Raji (cell line): ENCODE measurements around the gene TSKU.

Experiments used
- POLR2A ChIP-seq: IDR thresholded peaks from 2 replicates; pipeline ENCODE4 v1.6.1; 2011; ENCODE audit warnings: low read depth, low read length, control low read depth; ENCODE audit not compliant: insufficient read depth

The TSKU gene

GRCh38 chr11:76762867-76763572, 20.1 kb upstream of the TSKU start:
- TF ChIP-seq POLR2A: no peak

DNA sequence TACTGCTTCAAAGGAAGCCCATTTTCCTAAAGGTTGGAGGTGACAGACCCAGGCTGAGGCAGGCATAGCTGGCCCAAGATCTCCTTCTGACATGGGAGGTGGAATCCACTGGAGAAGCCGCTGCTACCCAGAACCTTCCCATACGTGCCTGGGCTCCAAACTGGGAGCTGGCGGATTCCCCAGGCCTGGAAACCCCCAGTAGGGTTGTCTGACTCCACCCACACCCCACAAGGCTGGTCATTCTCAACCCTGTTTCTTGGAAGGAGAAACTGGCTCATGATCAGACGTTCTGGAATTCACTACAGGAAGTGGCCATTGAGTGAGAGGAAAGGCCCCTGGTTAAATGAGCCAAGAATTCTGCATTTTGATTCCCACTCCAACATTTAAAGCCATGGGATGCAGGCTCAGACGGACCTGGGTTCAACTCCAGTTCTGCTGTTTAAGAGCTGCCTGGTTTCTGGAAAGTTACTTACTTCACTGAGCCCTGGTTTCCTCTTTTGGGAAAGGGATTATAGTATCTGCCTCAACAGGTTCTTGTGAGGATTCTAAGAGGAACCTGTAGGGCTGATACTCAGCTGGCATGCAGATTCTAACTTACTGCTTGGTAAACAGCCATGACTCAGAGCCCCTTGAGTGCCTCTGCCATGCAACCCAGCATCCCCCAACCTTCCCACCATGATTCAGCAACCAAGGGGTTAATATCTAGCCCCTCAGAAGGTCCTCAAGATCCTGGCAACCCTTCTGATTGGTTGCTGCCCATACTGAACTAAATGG, 19.4 kb upstream of the TSKU start:
- TF ChIP-seq POLR2A: no peak

DNA sequence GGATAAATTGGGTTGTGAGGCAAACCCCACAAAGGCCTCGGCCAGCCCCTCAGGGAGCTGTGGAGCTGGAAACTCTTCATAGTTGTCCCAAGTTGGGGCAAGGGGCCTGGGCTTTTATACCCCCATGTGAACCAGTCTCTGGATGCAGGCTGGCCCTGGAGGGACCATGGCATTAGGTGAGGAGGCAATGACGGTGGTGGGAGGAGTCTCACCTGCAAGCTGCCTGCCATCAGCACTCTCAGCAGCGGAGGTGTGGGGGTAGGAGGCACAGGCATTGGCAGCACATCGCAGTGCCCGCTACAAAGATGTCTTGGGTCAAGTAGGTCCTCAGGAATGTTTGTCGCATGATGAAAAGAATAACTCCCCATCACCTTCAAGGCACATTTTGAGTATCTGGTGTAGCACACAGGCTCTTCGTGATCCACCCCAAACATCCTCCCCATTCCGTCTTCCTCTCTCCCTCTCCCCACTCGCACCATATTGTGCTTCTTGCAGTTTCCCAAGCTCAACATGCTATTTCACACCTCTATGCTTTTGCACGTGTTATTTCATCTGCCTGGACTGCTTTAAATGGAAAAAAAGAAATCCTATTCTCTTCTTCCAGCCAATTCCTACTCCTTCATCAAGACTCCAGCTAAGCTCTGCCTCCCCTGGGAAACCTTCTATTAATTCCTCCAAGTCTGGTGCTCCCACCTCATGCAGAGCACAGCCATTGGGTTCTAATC, 18.1 kb upstream of the TSKU start:
- no peak for TF ChIP-seq POLR2A

- no peak for TF ChIP-seq POLR2A
These were observed 17.2 kb upstream of the TSKU start for GRCh38 chr11:76765863-76766350.

DNA sequence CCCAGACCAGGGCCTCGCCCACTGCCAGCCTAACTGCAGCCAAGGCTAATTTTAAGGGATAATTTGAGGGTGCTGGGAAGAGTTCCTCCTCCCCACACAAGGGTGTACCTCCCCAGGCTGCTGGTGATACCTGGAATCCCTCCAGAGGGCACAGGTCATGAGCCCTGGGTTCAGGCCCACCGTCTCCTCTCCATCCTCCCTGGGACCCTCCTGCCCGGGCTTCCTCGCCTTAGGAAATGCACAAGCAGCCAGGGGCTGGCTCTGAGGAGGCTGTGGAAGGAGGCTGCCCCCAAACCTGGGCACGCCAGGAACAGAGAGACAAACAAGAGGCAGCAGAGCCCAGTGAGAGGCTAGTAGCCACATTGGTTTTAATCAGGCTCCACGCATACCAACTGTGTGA, 16.6 kb upstream of the TSKU start:
- no peak for TF ChIP-seq POLR2A

DNA sequence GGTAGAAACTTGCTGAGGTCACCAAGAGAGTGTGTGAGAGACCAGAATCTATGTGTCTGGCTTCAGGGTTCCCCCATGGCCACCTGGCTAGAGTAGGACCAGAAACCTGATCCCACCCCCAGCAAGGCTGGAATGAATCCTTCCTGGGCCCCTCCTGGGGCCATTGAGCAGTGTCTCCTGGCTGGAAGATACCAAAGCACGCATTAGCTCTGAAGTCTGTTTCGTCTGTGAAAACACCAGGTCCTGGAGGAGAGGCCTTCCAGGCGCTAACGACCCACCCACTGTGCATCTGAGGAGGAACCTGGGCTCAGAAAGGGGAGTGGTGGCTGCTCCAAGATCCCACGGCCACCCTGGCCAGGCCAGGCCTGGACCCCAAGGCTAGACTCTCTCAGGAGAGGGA, 15.5 kb upstream of the TSKU start:
- TF ChIP-seq POLR2A: no peak

GRCh38 chr11:76768088-76768908, 14.9 kb upstream of the TSKU start:
- TF ChIP-seq POLR2A: no peak

DNA sequence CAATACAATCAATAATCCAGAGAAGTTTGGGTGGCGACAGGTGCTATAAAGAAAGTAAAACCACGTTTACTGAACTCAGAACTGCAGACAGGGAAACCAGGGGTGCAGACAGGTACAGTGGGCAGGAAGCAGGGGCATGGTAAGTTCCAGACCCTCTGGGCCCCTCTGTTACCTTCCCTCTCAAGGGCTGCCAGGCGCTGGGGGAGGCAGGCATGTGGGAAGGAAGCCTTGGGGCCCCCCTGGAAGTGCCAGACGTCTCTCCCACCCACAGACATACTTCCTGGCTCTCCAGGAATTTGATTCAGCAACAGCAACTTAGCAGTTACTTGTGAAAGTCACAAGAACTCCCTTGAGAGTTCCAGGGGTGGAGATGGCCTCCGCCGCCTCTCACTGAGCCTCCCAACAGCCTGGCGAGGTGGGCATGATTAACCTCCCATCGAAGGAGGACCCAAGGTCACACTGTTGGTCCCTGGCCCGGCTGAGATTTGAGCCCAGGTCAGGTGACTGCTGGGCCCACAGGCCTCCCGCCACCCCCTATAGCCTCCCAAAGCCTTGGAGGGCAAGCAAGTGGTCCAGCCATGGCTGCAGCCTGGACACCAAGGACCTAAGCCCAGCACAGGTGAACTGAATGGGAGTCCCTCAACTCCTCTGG, 14.1 kb upstream of the TSKU start:
- TF ChIP-seq POLR2A: no peak

- TF ChIP-seq POLR2A: no peak
These were observed 13.2 kb upstream of the TSKU start for GRCh38 chr11:76769645-76770586.

- TF ChIP-seq POLR2A: no peak
These were observed 12.3 kb upstream of the TSKU start for GRCh38 chr11:76770642-76771445.

GRCh38 chr11:76771446-76772099, 11.6 kb upstream of the TSKU start:
- TF ChIP-seq POLR2A: no peak
